NT2/D1 (cell line): ENCODE measurements around the gene FSHR.

Source experiments
- YY1 ChIP-seq: IDR thresholded peaks from 2 replicates; pipeline ENCODE4 v1.6.1; 2011; ENCODE audit not compliant: insufficient read length, insufficient read depth
- ZNF274 ChIP-seq: IDR thresholded peaks from 2 replicates; pipeline ENCODE4 v1.6.1; 2011; ENCODE audit warnings: mild to moderate bottlenecking, low read depth, low read length

DNA sequence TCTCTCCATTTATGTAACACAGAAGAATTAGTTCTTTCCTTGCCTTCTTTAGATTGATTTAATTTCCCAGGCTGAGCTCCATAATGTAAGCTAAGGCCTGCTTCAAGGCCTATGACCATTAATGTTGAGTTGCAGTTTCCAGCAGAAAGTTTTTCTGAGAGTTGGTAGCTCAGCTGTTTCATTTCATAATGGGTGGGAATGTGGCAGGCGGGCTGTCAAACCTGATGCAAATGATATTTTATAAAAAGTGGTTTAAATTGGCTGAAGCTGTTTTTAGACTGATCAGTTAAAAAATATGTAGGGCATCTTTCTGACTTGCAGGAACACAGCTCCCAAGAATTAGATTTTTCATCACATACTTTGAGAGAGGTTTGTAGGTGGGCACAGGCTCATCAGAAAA is 40.4 kb upstream of the FSHR start:
- TF ChIP-seq ZNF274 (no peak), YY1 (no peak)
